GM18907 (cell line): ENCODE results near the gene MEP1B.
"Not testable (repeated sequence)": the region's sequence is repeated elsewhere in the genome, so short reads cannot be mapped to it uniquely, and the experiment has no call there.

Experiments
- ATAC-seq: cut with Tn5 transposase; IDR thresholded peaks from one replicate; pipeline ENCODE4 v1.9.1; 2021; ENCODE audit warnings: mild to moderate bottlenecking, moderate library complexity; ENCODE audit not compliant: unreplicated experiment

MEP1B gene

DNA sequence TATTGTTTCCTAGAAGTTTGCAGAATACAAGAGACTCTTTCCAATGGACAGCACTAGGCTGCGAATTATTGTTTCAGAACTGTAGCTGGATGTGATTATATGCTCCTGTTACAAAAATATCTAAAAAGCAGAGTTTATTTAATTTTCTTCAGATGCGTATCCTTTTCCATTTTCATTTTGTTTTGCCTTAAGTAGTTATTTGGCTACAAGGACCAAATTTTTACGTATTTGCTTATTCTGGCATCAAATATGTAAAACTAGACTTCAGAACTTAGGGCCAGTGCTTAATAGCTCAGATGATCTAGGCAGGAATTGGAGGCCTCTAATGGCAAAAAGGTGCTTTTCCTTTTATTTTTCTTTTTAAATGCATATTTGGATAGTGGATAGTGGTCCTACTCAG lies 18.7 kb downstream of the MEP1B start:
- no peak for ATAC-seq

DNA sequence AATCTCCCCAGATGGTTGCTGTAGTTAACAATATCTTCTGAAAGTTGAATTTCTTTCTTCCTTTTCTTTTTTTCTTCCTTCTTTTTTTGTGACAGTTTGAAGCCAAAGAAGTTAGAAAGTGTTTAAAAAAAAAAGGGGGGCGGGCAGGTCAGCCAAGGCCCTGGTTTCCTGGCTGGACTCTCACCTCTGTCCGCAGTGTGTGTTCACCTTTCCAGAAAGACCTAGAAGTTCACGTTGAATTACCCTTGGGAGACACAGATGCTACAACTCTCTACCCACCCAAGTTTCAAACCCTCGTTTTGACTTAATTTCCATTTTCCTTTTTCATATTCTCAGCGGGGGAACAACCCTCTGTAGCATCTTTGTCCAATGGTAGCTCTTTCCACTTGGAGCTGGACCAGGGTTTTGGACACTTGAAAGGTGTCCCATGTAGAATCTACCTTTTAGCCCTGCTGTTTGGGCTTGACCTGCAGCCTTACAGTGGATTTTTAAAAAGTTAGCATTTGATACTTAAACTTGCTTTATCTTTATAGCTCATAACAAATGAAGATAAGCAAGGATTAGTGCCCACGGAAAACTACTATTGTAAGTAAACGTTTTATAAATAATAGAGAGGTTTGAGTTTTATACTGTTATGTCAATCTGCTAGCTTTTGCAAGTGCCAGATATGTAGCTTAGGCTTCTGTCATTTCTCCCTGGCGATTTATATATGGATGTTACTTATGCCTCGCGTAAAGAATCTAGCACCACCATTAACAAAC lies 20.0 kb downstream of the MEP1B start:
- ATAC-seq = no peak

DNA sequence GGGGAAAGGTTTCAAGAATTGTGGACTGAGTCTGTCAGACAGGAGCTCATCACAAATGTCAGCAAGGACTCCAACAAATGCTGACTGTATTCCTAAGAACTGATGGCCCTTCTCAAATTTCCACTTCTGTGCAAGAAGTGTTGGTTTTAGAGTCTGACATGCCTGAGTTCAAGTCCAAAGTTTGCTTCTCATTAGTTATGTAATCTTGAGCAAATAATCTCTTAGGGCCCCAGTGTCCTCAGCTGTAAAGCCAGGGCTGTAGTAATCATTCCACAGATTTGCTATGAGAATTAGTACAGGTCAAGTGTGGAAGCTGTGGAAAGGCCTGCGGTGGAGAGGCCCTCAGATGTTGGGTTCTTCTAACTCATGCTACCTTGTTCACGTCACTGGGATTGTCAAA lies 23.9 kb downstream of the MEP1B start:
- no peak for ATAC-seq

DNA sequence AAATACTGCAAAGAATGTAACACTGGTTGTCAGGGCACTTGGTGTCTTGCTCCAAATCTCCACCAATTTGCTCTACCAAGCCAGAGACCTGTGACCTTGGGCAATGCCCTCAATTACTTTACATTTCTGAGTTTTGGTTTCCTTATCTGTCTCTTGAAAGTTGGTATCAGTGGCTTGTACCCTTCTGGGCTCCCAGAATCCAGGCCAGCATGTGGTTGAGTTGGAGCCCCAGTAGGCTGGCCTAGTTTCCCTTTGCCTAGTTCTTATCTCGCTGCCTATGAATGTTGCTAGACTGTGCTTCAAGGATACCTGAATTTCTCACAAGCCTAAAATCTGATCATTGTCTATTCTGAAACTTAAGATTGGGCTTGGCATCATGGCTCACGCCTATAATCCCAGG lies 26.6 kb downstream of the MEP1B start:
- no peak for ATAC-seq

DNA sequence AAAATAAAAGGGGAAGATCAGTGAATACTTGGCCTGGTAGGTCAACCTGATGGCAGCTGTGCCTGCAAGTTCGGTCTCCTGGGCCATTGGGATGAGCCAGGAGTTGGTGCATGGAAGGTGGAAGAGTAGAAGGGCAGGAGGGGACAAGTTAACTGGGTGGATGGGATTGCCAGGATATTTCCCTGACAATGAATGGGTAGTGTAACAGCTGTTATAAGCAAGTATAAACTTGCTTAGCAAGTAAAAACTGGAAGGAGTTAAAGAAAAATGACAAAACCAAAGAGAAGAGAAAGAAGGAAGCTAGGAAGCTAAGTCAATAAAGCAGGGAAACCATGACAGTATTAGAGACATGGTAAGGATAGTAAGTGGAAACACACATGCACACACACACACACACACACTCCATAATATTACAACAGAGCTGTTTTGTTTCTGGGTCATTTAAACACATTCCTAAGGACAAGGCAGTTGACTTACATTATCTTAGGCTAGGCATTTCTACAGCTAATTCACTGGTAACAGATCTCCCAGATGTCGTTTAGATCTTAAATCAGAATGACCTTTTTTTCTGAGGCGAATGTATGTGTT lies 29.7 kb downstream of the MEP1B start:
- ATAC-seq = no peak

DNA sequence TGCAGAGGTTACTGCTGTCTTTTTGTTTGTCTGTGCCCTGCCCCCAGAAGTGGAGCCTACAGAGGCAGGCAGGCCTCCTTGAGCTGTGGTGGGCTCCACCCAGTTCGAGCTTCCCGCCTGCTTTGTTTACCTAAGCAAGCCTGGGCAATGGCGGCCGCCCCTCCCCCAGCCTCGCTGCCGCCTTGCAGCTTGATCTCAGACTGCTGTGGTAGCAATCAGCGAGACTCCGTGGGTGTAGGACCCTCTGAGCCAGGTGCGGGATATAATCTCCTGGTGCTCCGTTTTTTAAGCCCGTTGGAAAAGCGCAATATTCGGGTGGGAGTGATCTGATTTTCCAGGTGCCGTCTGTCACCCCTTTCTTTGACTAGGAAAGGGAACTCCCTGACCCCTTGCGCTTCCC lies 43.5 kb downstream of the MEP1B start:
- ATAC-seq = not testable (repeated sequence)

DNA sequence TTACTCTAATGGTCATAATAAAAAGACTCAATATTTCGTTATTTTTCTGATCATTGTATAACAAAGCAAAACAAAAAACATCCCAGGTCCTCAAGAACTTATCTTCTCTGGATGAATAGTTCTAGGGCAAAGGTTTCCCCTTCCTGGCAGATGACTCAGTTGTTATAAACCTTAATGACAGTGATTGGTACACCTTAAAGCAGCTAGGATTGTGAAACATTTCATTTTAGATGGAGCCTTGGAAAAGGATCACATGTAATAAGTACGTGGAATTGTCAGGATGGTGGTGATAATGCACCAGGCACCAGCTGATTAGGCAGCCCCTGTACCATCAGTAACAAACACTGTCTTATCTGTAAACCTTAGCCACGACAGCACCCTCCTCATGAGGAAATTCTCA lies 47.2 kb downstream of the MEP1B start:
- ATAC-seq = no peak

DNA sequence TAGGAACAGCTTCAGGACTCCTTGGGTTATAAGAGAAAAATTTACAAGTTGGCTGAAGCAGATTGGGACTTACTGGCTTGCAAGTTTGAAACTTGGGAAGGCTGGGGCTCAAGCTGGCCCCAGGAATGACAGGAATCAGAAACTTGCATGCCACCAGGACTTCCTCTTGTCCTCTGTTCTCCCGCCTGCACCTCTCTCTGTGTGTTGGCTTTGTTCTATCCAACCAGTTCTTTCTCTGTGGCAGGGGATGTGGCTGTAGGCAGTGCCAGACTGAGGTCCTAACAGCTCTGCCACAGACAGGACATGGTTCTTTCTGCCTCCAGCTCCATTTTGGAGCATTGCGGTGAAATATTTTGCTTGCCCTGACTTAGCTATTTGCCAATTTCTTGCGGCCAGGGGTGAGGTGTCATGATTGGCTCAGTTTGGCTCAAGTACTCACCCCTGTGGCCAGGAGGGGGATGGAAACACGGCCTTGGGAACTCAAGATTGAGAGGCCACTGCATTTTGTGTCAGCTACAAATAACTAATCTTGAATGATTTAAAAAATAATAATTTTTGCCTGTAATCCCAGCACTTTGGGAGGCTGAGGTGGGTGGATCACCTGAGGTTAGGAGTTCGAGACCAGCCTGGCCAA lies 48.9 kb downstream of the MEP1B start:
- ATAC-seq = no peak

DNA sequence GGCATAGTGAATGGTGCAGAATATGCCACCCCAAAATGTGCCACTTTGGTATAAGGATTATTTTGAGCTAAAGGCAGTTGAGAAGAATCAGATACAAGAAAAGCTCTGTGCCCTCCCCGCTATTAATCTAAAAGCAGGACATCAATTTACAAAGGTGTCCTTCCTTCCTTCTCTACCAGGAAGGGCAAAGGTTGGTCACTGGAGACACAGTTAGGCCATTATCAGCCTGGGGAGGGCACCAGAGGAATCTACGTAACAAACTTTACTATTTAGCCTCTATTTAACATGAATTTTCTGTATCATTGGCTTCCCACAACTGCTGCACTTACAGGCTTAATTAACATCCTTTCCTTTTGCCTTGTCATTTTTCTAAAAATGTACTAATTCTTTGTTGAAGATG lies 52.6 kb downstream of the MEP1B start:
- ATAC-seq = no peak

DNA sequence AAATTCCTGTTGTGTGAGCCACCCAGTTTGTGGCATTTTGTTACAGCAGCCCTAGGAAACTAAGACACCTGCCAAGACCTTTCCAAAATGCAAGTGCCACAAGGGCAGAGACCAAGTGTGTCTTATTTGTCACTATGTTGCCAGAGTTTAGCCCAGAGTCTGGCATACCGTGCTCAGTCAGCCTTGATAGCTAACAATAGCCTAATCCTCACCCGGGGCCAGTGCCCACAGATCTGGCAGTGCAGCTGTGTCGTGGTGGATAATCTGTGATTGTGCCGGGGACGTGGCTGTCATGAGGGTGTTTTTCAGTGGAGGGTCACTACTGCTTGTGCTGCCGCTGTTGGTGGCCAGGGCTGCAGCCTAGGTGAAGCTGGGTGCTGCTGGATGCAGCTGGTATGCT lies 53.5 kb downstream of the MEP1B start:
- ATAC-seq = no peak

DNA sequence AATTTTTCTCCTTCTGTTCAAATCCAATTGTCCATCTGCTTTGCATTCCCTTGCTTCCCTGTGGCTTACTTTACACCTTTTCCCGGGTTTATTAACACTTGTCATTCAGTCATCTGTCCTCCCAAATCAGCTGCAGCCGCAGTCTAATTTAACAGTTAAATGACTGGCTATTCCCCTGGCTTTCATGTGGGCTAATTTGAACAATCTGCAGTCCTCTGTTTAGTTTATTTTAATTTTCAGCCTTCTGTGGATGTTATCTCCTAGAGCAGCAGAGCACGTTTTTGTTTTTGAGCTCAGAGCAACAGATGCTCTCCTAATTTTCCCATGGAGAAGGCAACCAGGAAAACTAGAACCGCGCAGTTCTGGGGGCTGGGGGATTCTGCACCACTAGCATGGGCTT lies 55.0 kb downstream of the MEP1B start:
- no peak for ATAC-seq

DNA sequence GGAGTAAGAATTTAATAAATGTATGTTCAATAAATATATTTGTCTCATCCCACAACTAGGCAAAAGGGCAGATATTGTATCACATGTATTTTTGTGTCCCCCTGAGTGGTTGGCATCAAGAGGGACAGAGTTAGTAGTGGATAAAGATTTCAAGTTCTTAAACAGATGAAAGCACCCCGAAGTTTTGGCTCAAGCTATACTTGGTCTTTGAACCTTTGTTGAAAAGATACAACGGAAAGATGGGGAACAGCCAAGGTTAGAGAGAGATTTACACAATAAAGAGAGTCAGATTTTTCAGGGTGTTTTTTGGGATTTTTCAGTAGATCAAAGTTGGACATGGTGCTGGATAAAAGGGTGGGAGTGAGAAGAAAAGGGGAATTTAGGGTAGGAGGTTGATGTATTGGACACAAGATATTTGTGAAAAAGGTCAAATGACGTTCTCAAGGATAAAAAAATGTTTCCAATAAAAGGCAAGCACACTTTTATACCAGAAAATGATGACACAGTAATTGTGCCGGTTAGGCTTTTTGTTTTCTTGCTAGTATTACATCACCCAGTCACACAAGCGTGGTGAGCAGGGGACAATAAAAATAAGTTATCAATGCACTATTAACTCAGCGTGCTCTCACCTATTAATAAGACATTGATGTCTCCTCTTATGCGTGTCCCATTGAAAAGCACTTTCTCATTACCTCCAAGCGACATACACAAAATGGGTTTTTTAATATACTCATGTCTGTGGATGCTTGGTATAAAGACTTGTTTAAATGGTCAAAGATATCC lies 59.5 kb downstream of the MEP1B start:
- no peak for ATAC-seq

DNA sequence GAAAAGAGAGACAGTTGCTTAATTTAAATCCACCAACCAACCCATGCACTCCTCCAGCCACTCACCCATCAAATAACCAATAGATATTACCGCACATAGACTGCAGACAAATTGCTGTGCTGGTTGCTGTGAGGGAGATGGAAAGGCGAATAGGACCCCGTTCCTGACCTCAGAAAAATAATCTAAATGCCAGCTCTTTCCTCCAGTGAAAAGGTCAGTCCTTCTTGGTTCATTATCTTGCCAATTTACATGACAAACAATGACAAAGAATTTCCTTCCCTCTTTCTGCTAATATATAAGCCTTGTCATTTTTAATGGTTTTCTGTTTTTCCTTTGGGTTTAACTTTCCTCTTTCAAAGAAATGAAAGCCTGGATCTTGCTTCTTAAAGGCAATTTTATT lies 61.6 kb downstream of the MEP1B start:
- ATAC-seq = no peak

DNA sequence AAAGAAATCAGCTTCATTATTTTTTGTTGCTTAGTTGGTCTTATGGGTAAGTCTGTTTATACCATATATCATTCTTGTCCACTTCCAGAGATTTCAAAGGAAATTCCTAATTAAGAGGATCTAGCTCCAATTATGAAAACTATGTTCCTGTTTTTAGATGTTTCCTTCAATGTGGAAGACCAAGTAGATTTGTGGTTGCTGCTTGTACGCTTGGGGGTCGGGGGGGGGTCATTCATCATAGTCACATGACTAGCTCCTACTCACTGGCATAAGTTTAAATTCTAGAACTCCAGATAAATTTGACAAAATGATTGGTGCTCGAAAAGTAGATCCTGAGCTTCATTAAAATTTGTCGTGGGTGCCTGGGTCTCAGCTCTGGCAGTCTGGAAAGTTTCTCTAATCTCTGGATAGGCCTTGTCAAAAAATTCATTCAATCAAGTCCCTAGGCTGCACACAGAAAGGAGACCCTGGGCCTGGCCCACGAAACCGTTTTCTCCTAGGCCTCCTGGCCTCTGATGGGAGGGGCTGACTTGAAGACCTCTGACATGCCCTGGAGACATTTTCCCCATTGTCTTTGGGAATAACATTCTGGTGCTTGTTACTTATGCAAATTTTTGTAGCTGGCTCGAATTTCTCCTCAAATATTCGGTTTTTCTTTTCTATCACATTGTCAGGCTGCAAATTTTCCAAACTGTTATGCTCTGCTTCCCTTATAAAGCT lies 62.5 kb downstream of the MEP1B start:
- no peak for ATAC-seq

DNA sequence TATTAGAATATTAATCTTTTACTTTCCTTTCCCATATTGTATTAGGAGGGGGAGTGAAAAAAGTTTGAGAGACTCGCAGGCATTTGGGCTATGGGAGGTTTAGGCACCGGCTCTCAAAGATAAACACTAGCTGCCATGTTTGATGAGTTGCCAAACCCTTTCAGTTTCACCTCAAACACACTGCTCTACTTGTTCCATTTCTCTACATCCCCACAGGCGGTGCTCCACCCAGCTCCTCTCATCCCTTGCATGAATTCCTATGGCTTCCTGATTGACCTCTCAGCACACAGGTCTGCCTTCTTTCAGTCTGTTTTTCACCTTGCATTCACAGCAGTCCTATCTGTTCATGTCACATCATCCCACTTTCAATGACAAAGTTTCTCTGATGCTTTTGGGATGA lies 65.7 kb downstream of the MEP1B start:
- no peak for ATAC-seq

DNA sequence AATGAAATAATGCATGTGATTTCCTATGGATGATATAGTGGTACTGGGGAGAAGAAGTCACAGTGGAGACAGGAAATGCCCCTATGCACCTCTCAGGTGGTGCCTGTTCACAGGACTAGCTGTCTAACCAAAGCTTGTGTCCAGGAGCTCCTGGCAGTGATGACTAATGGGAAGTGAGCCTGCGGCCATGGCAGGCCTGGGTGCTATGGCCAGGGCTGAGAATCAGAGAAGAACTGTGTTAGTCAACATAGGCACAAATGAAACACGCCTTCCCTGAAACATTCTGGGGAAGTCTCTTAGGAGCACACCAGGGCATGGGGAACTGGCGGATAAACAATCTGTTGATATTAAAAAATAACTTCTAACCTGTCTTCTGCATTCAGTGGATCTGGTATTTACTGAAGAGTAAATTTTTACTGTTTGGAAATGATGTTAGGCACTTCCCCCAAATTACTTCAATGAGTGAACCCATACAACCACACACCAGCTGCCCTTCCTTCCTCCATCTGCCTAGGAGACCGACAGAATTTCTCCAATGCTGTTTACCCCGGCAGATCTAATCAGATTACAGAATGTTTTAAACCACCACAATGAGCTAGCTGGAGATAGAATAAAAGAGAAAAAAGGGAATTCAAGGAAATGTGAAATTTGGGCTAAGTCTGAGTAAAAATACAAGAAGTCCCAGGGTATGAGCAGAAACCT lies 67.4 kb downstream of the MEP1B start:
- no peak for ATAC-seq

DNA sequence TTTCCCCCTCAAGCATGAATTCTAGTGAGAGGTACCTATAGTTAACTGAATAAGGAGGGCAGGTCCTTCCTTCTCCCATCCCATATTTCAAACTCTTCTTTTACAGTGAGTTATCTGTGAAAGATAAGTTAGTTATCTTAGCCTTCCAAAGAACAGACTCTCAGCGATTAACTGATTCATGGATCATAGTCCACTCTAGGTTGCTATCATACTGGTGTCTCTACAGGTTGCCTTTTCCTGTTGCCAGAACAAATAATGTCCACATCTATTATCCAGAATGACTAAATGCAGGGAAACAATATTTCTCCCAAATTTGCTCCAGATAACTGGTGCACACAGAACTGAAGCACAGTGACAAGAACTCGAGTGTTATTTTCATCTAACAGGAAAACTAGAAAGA lies 68.3 kb downstream of the MEP1B start:
- ATAC-seq = no peak

DNA sequence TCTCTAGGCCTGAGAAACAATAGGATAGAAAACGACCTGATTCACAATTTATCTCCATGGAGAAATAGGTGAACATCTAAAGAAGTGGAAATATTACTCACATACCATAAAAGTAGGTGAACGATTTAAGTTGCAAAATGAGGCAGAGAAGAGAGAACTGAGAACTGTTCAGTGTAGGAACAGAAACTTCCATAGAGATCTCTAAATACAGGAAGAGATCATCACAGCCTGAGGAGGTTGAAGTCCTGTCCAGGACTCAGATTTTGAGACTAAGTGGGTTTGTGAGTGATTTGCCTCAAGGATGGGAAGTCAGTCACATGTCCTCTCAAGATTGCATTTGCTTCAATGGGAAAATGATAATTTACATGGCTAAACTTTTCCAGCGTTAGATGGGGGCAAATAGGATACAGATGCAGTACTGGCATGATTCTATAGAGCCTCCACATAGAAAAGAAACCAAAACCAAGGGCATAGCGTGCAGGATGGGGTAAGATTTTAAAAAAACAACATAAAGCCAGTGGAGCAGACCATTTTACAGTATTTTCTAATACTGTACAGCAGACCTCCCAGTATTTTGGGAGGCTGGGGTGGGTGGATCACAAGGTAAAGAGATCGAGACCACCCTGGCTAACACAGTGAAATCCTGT lies 68.8 kb downstream of the MEP1B start:
- ATAC-seq = no peak

DNA sequence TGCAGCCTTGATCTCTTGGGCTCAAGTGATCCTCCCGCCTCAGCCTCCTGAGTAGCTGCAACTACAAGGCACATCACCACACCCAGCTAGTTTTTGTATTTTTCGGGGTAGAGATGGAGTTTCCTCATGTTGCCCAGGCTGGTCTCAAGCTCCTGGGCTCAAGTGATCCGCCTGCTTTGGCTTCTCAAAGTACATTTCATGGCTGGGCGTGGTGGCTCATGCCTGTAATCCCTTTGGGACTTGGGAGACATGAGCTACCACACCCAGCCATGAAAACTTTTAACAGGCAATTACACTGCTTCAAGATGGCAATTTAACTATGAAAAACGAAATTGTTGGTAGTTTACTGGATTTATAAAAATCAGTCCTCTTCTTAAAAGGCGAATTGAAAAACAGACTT lies 69.7 kb downstream of the MEP1B start:
- no peak for ATAC-seq

DNA sequence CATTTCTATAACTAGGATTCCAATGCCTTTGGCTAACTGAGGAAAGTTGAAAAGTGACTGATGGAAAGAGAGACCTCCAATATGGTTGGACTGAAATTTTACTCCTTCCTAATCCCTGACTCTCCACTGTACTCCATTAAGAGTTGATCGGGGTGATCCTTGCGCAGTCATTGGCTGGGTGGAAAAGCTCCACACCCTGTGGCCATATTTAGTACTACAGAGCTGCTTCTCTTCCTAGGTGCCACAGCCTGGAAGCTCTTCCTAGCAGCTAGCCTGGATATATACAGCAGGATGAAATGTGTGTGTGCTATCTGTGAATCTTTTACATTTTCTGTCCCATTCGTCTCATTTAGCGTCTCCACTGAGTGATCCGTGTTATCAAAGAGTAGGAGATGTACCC lies 71.2 kb downstream of the MEP1B start:
- no peak for ATAC-seq
